ELR (cell line): ENCODE results near the gene ZNF93.
A peak's percentile ranks its signal among the peaks of the same experiment; 100 is the strongest.
"Not testable (repeated sequence)": the region's sequence is repeated elsewhere in the genome, so short reads cannot be mapped to it uniquely, and the experiment has no call there.

Experiments
- DNase-seq: peaks from one replicate; pipeline ENCODE4 v3.0.0-alpha.2; 2015; ENCODE audit warnings: low read depth

Gene ZNF93

GRCh38 chr19:19900729-19901444 is at the start of gene ZNF93:
Gene ZNF93 (plus strand): TSS chr19:19900946. CDS start chr19:19901089, 143 bp downstream.
- DNase-seq = peak; percentile 98

- DNase-seq = not testable (repeated sequence)
Measured at GRCh38 chr19:19851740-19852139, 49.0 kb upstream of the ZNF93 start.

- DNase-seq = no peak
Measured at GRCh38 chr19:19858751-19859150, 42.0 kb upstream of the ZNF93 start.

- no peak for DNase-seq
Measured at GRCh38 chr19:19860756-19861390, 39.9 kb upstream of the ZNF93 start.

GRCh38 chr19:19865750-19866610 is 34.8 kb upstream of the ZNF93 start, which contains the start of gene ZNF253:
Gene ZNF253 (plus strand): TSS chr19:19865882. CDS start chr19:19865997, 115 bp downstream.
- DNase-seq = peak; percentile 95

GRCh38 chr19:19866611-19867248 is 34.0 kb upstream of the ZNF93 start:
- DNase-seq = peak; percentile 3

- DNase-seq = not testable (repeated sequence)
Measured at GRCh38 chr19:19870086-19870485, 30.7 kb upstream of the ZNF93 start.

GRCh38 chr19:19871932-19872331 is 28.8 kb upstream of the ZNF93 start:
- no peak for DNase-seq

- DNase-seq = peak; percentile 23
Measured at GRCh38 chr19:19873381-19873780, 27.4 kb upstream of the ZNF93 start.

GRCh38 chr19:19877724-19878123 is 23.0 kb upstream of the ZNF93 start:
- DNase-seq = no peak

- no peak for DNase-seq
Measured at GRCh38 chr19:19884583-19884982, 16.2 kb upstream of the ZNF93 start.

- DNase-seq = not testable (repeated sequence)
Measured at GRCh38 chr19:19892055-19892941, 8.4 kb upstream of the ZNF93 start.

- peak; percentile 80 for DNase-seq
Measured at GRCh38 chr19:19900139-19900728, 512 bp upstream of the ZNF93 start.

GRCh38 chr19:19907551-19907950 is 6.8 kb downstream of the ZNF93 start:
- DNase-seq = not testable (repeated sequence)

GRCh38 chr19:19909654-19910053 is 8.9 kb downstream of the ZNF93 start:
- no peak for DNase-seq

GRCh38 chr19:19911150-19911549 is 10.4 kb downstream of the ZNF93 start:
- DNase-seq = peak; percentile 16

GRCh38 chr19:19914596-19914995 is 13.8 kb downstream of the ZNF93 start:
- no peak for DNase-seq

GRCh38 chr19:19930417-19930816 is 29.7 kb downstream of the ZNF93 start:
- DNase-seq = not testable (repeated sequence)

GRCh38 chr19:19933432-19934314 is 32.9 kb downstream of the ZNF93 start:
- not testable (repeated sequence) for DNase-seq

GRCh38 chr19:19937403-19937802 is 36.7 kb downstream of the ZNF93 start:
- no peak for DNase-seq
